ENCODE measurements around the gene AREG.

AREG gene

DNA sequence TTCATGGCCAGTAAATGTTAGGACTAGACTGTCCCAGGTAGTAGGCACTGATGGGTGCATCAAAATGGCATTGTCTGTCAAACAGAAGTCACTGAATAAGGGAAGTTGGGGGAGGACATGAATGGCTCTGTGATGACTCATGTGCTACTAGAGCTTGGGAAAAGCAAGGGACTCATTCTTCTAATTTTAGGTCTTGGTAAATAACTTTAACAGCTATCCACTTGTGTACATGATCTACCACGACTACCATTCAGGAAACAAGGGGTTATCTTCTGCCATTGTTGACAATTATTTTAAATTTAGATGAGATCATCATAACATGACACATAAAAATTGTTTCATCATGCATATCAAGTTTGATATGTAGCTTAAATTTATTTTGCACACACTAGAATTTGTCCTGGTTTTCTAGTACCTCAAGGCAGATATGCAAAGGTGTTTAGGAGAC is 6.3 kb downstream of the AREG start:
- no peaks in the 10 kb centered on the region for H3K27me3 ChIP-seq (ENCODE audit: low read depth, low read length)
- no peak overlapping the region for H3K4me3 ChIP-seq (ENCODE audit: low read depth in 1 of 2, low read length in 2 of 2)
- no peaks in the 10 kb centered on the region for H3K4me1 ChIP-seq (ENCODE audit: control insufficient read depth in 1 of 2, insufficient read depth in 2 of 2, low read length in 2 of 2)
- no peaks in the 10 kb centered on the region for H3K9me3 ChIP-seq (ENCODE audit: control insufficient read depth in 1 of 2, low read length in 2 of 2)
- no peak overlapping the region for H3K27ac ChIP-seq (ENCODE audit: low read length)
- no peaks in the 10 kb centered on the region for H3K36me3 ChIP-seq (ENCODE audit: control insufficient read depth in 1 of 2, insufficient read depth in 2 of 2, low read length in 2 of 2)

- no peaks in the 10 kb centered on the region for H3K9me3 ChIP-seq (ENCODE audit: control insufficient read depth in 1 of 2, low read length in 2 of 2)
- H3K27ac ChIP-seq (ENCODE audit: low read length), result no peak overlapping the region
- H3K36me3 ChIP-seq (ENCODE audit: control insufficient read depth in 1 of 2, insufficient read depth in 2 of 2, low read length in 2 of 2), result no peaks in the 10 kb centered on the region
- H3K4me1 ChIP-seq (ENCODE audit: control insufficient read depth in 1 of 2, insufficient read depth in 2 of 2, low read length in 2 of 2), result no peaks in the 10 kb centered on the region
- no peak overlapping the region for H3K4me3 ChIP-seq (ENCODE audit: low read depth in 1 of 2, low read length in 2 of 2)
- no peaks in the 10 kb centered on the region for H3K27me3 ChIP-seq (ENCODE audit: low read depth, low read length)
Observed at GRCh38 chr4:74453037-74453635, 8.2 kb downstream of the AREG start.

DNA sequence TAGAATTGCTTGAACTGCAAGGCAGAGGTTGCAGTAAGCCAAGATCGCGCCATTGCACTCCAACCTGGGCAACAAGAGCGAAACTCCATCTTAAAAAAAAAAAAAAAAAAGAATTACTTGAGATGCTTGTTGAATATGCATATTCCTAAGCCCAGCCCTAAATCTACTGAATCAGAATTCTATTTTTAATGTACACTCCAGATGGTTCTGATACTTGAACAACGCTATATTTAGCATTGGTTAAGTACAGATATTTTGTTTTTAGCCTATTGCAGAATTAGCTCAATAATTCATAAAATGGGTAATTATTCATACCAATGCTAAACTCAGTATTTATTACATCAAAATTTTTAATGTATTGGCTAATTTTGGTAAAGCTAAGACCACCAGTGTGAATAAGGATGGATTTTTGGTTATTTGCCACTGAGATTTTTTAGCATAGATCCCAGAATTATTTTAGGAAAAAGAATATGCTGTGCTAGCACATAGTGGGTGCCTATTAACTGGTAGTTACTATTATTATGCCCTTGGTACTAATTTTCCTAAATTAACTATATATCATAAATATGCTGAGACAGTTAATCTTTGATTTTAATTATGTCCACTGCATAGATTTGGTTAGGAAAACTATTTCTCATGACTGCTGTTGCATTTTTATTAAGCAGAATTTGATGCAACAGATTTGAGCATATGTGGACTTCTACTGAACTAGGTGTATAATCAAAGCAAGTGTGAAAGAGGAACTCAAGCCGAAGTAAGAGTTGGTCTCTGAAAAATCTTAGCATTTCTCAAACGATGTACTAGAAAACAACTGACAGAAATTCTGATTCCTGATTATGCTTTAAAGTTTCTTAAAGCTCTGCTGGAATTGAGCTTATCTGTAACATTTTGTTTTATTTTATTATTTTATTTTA is 9.2 kb downstream of the AREG start:
- no peak overlapping the region for H3K27ac ChIP-seq (ENCODE audit: low read length)
- H3K27me3 ChIP-seq (ENCODE audit: low read depth, low read length), result no peaks in the 10 kb centered on the region
- H3K4me3 ChIP-seq (ENCODE audit: low read depth in 1 of 2, low read length in 2 of 2), result no peak overlapping the region
- no peaks in the 10 kb centered on the region for H3K36me3 ChIP-seq (ENCODE audit: control insufficient read depth in 1 of 2, insufficient read depth in 2 of 2, low read length in 2 of 2)
- H3K4me1 ChIP-seq (ENCODE audit: control insufficient read depth in 1 of 2, insufficient read depth in 2 of 2, low read length in 2 of 2), result no peaks in the 10 kb centered on the region
- no peaks in the 10 kb centered on the region for H3K9me3 ChIP-seq (ENCODE audit: control insufficient read depth in 1 of 2, low read length in 2 of 2)

DNA sequence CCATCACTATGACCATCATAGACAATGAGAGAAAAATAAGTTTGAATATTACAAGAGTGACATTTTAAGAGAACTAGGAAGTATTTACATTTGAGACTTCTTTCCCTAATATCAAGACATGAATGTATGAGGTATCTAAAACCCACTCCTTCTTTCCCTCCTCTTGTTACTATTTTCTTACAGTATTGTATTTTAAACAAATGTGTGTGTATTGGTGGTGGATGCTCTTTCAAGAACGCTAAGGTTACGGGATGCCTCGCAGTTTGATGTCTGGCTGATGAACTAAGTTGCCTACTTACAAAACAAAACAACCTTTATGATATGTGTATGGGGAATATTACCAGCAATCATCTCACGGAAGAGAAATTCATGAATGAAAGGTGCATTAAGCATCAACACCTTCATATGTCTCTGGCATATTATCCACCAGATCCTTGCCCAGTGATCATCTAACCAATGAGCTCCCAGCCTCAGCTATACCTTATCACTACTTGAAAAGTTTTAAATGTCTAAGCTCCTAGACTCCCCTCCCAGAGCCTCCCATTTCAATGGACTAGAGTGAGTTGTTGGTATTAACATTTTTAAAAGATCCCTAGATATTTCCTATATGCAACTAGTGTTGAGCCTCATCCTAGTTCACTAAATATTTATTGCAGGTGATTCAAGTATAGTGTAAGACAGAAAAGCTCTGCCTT is 10.6 kb downstream of the AREG start:
- Histone ChIP-seq H3K27me3 (ENCODE audit: low read depth, low read length) (no peaks in the 10 kb centered on the region), H3K9me3 (ENCODE audit: control insufficient read depth in 1 of 2, low read length in 2 of 2) (no peaks in the 10 kb centered on the region), H3K4me1 (ENCODE audit: control insufficient read depth in 1 of 2, insufficient read depth in 2 of 2, low read length in 2 of 2) (no peaks in the 10 kb centered on the region), H3K4me3 (ENCODE audit: low read depth in 1 of 2, low read length in 2 of 2) (no peak overlapping the region), H3K27ac (ENCODE audit: low read length) (no peak overlapping the region), H3K36me3 (ENCODE audit: control insufficient read depth in 1 of 2, insufficient read depth in 2 of 2, low read length in 2 of 2) (no peaks in the 10 kb centered on the region)

- H3K36me3 ChIP-seq (ENCODE audit: control insufficient read depth in 1 of 2, insufficient read depth in 2 of 2, low read length in 2 of 2), result no peaks in the 10 kb centered on the region
- no peaks in the 10 kb centered on the region for H3K9me3 ChIP-seq (ENCODE audit: control insufficient read depth in 1 of 2, low read length in 2 of 2)
- no peak overlapping the region for H3K27ac ChIP-seq (ENCODE audit: low read length)
- H3K4me1 ChIP-seq (ENCODE audit: control insufficient read depth in 1 of 2, insufficient read depth in 2 of 2, low read length in 2 of 2), result no peaks in the 10 kb centered on the region
- no peak overlapping the region for H3K4me3 ChIP-seq (ENCODE audit: low read depth in 1 of 2, low read length in 2 of 2)
- H3K27me3 ChIP-seq (ENCODE audit: low read depth, low read length), result no peaks in the 10 kb centered on the region
Observed at GRCh38 chr4:74456056-74456744, 11.3 kb downstream of the AREG start.

GRCh38 chr4:74456849-74457395 is 12.0 kb downstream of the AREG start:
- no peak overlapping the region for H3K4me3 ChIP-seq (ENCODE audit: low read depth in 1 of 2, low read length in 2 of 2)
- no peaks in the 10 kb centered on the region for H3K36me3 ChIP-seq (ENCODE audit: control insufficient read depth in 1 of 2, insufficient read depth in 2 of 2, low read length in 2 of 2)
- no peaks in the 10 kb centered on the region for H3K27me3 ChIP-seq (ENCODE audit: low read depth, low read length)
- no peaks in the 10 kb centered on the region for H3K4me1 ChIP-seq (ENCODE audit: control insufficient read depth in 1 of 2, insufficient read depth in 2 of 2, low read length in 2 of 2)
- no peak overlapping the region for H3K27ac ChIP-seq (ENCODE audit: low read length)
- H3K9me3 ChIP-seq (ENCODE audit: control insufficient read depth in 1 of 2, low read length in 2 of 2), result no peaks in the 10 kb centered on the region

- no peak overlapping the region for H3K4me3 ChIP-seq (ENCODE audit: low read depth in 1 of 2, low read length in 2 of 2)
- no peak overlapping the region for H3K27ac ChIP-seq (ENCODE audit: low read length)
- no peaks in the 10 kb centered on the region for H3K27me3 ChIP-seq (ENCODE audit: low read depth, low read length)
- no peaks in the 10 kb centered on the region for H3K4me1 ChIP-seq (ENCODE audit: control insufficient read depth in 1 of 2, insufficient read depth in 2 of 2, low read length in 2 of 2)
- H3K9me3 ChIP-seq (ENCODE audit: control insufficient read depth in 1 of 2, low read length in 2 of 2), result no peaks in the 10 kb centered on the region
- H3K36me3 ChIP-seq (ENCODE audit: control insufficient read depth in 1 of 2, insufficient read depth in 2 of 2, low read length in 2 of 2), result no peaks in the 10 kb centered on the region
Observed at GRCh38 chr4:74460833-74461232, 15.9 kb downstream of the AREG start.

- Histone ChIP-seq H3K27ac (ENCODE audit: low read length) (no peak overlapping the region), H3K36me3 (ENCODE audit: control insufficient read depth in 1 of 2, insufficient read depth in 2 of 2, low read length in 2 of 2) (no peaks in the 10 kb centered on the region), H3K9me3 (ENCODE audit: control insufficient read depth in 1 of 2, low read length in 2 of 2) (no peaks in the 10 kb centered on the region), H3K27me3 (ENCODE audit: low read depth, low read length) (no peaks in the 10 kb centered on the region), H3K4me1 (ENCODE audit: control insufficient read depth in 1 of 2, insufficient read depth in 2 of 2, low read length in 2 of 2) (no peaks in the 10 kb centered on the region), H3K4me3 (ENCODE audit: low read depth in 1 of 2, low read length in 2 of 2) (no peak overlapping the region)
Observed at GRCh38 chr4:74463123-74463522, 18.2 kb downstream of the AREG start.

- no peaks in the 10 kb centered on the region for H3K9me3 ChIP-seq (ENCODE audit: control insufficient read depth in 1 of 2, low read length in 2 of 2)
- no peaks in the 10 kb centered on the region for H3K27me3 ChIP-seq (ENCODE audit: low read depth, low read length)
- no peaks in the 10 kb centered on the region for H3K36me3 ChIP-seq (ENCODE audit: control insufficient read depth in 1 of 2, insufficient read depth in 2 of 2, low read length in 2 of 2)
- no peak overlapping the region for H3K4me3 ChIP-seq (ENCODE audit: low read depth in 1 of 2, low read length in 2 of 2)
- H3K27ac ChIP-seq (ENCODE audit: low read length), result no peak overlapping the region
- H3K4me1 ChIP-seq (ENCODE audit: control insufficient read depth in 1 of 2, insufficient read depth in 2 of 2, low read length in 2 of 2), result no peaks in the 10 kb centered on the region
Observed at GRCh38 chr4:74464291-74464690, 19.4 kb downstream of the AREG start.

DNA sequence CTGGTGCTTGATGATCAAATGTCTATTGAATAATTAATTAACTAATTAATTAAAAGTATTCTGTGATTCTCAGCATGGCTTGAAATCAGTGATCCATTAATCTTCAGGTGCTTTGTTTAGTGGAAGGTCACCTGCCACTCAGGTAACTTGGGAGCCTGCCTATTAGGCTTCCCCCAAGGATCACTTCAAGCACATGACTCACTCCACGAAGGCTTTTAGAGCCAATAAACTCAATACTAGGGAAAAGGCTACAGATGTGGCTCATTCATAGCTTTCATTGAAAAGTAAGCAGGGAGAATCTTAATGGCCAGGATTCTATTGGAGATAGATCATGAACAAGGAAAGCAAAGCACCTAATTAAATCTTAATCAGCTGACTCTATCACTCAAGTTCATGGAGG is 21.3 kb downstream of the AREG start:
- Histone ChIP-seq H3K4me1 (ENCODE audit: control insufficient read depth in 1 of 2, insufficient read depth in 2 of 2, low read length in 2 of 2) (no peaks in the 10 kb centered on the region), H3K9me3 (ENCODE audit: control insufficient read depth in 1 of 2, low read length in 2 of 2) (no peaks in the 10 kb centered on the region), H3K27ac (ENCODE audit: low read length) (no peak overlapping the region), H3K4me3 (ENCODE audit: low read depth in 1 of 2, low read length in 2 of 2) (no peak overlapping the region), H3K36me3 (ENCODE audit: control insufficient read depth in 1 of 2, insufficient read depth in 2 of 2, low read length in 2 of 2) (no peaks in the 10 kb centered on the region), H3K27me3 (ENCODE audit: low read depth, low read length) (no peaks in the 10 kb centered on the region)

DNA sequence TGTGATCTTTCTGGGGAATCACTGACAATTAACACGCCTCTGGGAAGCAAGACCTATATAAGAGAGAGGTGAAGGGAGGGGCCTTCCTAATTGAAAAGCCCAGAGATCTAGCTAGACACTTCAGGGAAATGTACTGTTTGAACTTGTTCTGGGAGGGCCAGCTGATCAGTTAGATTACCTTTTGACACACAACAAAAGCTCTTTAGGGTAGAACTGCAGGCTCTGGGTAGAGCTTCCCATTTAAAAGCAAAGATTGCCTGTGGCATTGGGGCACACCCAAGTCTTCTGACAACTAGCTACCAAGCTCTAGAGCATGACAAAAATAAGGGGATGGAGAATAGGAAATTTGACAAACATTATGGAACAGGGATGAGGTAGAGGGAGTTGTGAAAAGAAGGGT is 26.3 kb downstream of the AREG start:
- no peak overlapping the region for H3K27ac ChIP-seq (ENCODE audit: low read length)
- no peaks in the 10 kb centered on the region for H3K27me3 ChIP-seq (ENCODE audit: low read depth, low read length)
- no peaks in the 10 kb centered on the region for H3K4me1 ChIP-seq (ENCODE audit: control insufficient read depth in 1 of 2, insufficient read depth in 2 of 2, low read length in 2 of 2)
- H3K36me3 ChIP-seq (ENCODE audit: control insufficient read depth in 1 of 2, insufficient read depth in 2 of 2, low read length in 2 of 2), result no peaks in the 10 kb centered on the region
- no peak overlapping the region for H3K4me3 ChIP-seq (ENCODE audit: low read depth in 1 of 2, low read length in 2 of 2)
- H3K9me3 ChIP-seq (ENCODE audit: control insufficient read depth in 1 of 2, low read length in 2 of 2), result no peaks in the 10 kb centered on the region

Measured in muscle layer of duodenum (tissue), 2 donors.